Left renal pelvis (tissue), 4 donors: ENCODE data around the gene ARHGEF40. TPM values are rescaled to one million over a fixed set of nuclear protein-coding genes. Genes with fewer than 3 reads are reported as not detected.

Experiments used
- DNase-seq, 4 donors: peaks; one replicate each; pipeline ENCODE4 v3.0.0-alpha.2; 2013; ENCODE audit warnings: low read depth in 4 of 4, low spot score in 3 of 4
- polyA plus RNA-seq, 4 donors: library from polyadenylated mRNA; unstranded; fragments of 120-200 nt; gene quantifications; one replicate each; pipeline ENCODE4 v1.2.1, GENCODE V29; 2013; ENCODE audit not compliant: insufficient read length in 4 of 4

The ARHGEF40 gene
- polyA plus RNA-seq, 4 donors = 65.7 to 87.7 (median 73.2) TPM

DNA sequence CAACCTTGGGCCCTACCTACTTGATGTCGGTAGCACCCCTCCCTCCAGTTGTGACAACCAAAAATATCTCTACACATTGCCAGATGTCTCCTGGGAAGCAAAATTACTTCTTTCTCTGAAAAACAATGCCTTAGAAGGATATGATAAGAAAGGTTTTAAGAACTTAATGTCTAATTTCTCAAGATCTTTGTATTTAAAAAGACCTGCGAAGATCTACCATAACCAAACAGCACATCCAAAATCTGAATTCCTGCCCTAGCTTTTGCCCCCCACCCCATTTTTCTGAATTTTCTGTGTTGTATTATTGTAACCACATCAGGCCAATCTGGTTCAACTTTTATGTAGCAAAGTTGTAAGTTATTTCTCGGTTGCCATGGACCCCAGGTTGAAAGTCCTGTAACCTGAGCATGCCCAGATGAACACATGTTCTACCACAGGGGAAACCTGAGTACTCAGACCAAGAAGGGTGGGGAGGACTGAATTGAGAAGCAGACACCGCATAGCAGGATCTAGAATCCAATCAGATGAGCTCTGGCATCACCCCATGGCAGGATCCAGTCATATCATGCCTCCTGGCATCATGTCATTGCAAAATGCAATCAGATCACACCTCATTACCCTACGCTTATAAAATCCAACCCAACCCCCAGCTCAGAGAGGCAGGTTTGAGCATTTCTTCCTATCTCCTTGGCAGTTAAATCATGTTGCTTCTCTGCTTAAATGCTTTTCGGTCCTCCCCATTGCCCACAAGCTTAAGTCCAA lies 39.5 kb downstream of the ARHGEF40 start:
- DNase-seq = peak in 1 of 4 donors; percentile 61

DNA sequence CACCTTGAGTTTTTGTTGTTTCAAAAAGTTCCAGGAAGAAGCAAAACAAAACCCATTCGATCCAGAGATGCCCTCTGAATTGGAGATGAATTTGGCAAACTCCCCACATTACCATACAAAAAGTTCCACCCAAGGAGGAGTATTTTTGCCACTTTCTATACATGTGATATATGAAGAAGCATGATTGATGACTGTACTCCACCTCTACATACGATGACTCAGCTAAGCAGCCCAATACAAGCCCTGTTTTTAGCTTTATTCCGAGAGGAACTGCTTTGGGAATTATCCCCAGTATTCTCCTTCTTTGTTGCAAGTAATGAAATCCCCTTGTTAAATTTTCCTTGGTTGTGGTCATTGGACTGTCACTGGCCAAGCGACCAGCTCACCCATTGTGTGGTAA lies 42.2 kb downstream of the ARHGEF40 start:
- DNase-seq = no peak

DNA sequence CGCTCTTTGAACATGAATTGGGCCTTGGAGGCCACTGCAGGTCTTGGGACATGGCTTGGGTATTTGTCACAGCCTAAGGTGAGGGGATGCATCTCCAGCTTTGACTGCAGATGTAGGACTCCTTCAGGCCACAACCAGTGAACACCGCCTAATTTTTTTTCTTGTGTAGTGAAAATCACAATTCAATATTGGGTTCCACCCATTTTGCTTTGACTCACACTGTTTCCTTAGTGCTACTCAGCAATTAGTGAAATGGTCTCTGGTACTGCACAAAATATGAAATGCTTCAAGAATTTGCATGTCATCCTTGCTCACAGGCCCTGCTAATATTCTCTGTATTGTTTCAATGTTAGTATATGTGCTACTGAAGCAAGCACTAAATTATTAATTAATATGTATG lies 43.3 kb downstream of the ARHGEF40 start:
- no peak for DNase-seq

DNA sequence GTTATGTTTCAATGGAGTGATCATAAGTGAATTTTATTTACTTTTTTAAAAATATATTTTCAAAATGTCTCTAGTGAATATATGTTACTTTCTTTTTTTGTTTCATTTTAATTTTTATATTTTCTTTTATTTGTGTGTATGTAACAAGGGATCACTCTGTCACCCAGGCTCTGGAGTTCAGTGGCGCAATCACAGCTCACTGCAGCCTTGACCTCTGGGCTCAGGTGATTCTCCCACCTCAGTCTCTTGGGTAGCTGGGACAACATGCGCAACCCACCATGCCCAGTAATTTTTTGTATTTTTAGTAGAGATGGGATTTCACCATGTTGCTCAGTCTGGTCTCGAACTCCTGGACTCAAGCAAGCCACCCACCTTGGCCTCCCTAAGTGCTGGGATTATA lies 48.8 kb downstream of the ARHGEF40 start:
- no peak for DNase-seq

DNA sequence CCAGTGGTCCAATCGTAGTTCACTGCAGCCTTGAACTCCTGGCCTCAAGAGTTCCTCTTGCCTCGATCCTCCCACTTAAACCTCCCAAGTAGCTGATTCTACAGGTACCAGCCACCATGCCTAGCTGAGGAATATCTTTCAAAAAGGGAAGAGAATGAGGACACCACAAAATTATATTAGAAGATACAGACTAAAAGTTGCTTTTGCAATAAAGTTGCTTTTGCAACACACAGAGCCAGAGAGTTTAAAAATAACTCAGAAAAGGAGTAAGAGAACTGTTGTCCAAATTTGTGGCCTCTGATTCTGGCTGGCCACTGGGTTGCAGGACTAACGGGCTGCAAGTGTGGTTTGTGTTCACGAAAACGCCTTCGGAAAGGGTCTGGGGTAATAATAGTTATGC lies 50.6 kb downstream of the ARHGEF40 start:
- DNase-seq = no peak

DNA sequence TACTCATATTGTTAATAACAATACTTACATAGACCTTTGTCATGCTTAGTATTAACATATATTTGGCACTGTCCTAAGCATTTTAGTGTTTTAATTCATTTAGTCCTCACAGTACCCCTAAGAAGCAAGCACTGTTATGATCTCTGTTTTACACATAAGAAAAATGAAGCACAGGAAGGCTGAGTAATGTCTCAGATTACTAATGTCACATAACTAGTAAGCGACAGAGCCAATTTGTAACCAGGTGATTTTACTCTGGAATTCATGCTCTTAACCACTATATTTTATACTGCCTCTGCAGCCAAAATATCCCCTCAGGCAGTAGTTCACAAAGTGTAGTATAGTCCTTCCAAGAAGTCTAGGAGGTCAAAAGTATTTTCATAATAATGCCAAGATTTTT lies 51.0 kb downstream of the ARHGEF40 start:
- no peak for DNase-seq

DNA sequence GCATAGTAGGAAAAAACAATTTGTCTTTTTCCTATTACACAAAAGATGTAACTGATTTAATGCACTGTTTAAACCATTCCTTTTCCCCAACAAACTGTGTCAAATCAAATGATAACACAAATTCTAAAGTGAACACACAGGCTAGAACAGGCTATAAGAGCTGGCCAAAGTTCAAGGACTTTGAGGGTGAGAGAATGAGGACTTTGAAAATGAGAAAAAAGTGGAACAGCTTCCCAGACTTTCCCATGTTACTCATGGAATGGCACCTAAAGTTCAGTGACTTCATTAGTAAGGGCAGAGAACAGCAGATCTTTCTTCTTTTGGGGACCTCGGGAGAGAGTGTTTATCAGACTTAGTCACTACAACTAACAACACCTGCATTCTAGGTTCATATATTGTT lies 53.3 kb downstream of the ARHGEF40 start:
- no peak for DNase-seq

DNA sequence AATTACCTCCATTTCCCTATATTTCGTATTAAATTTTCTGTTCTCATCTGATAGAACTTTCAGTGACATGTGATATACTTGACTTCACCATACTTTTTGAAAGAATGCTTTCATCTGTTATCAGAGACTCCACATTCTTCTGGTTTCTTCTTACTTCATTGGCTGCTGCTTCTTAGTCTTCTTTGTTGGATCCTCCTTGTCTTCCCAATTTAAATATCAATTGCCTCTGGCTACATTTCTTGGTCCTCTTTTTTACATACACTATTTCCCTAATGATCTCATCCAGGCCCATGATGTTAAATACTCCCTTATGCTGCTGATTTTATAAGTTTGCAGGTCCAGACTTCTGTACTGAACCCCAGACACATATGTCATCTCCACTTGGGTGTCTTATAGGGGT lies 63.8 kb downstream of the ARHGEF40 start:
- DNase-seq = no peak

DNA sequence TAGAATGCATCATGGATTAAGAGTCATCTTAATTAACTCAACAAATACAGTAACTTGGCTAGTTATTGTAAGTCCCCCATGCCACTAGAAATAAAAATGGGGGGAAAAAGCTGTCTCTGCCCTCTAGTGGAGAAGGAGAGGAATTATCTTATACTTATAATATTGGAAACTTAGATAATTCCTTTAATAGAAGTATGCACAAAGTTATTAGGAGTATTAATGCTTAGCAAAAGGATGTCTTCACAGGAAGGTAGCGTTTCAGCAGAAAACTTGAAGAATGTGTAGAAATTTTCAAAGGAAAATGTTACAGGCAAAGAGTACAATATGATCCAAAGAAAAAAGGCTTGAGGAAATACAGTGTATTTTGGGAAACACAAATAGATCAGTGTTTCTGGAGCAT lies 65.9 kb downstream of the ARHGEF40 start:
- no peak for DNase-seq

Other genes with a start within 250 kb of the ARHGEF40 start
- gene RNASE3, start 178.9 kb upstream of the ARHGEF40 start, polyA plus RNA-seq = under 1 TPM; 0.34 to 0.85 (median 0.60) TPM
- 1 to 10 TPM in 2 of 4 donors, under 1 TPM in 2; 0.86 to 1.7 (median 1.1) TPM for gene RNASE2, start 114.8 kb upstream of the ARHGEF40 start, polyA plus RNA-seq
- 100 to 1,000 TPM in 1 of 4 donors, 10 to 100 TPM in 3; 63.6 to 119 (median 88.0) TPM for gene METTL17, start 80.3 kb upstream of the ARHGEF40 start, polyA plus RNA-seq
- gene SLC39A2, start 71.0 kb upstream of the ARHGEF40 start, polyA plus RNA-seq = 1 to 10 TPM in 3 of 4 donors, not detected in 1; 1.6 to 2.8 (median 2.5) TPM
- gene NDRG2, start 45.2 kb upstream of the ARHGEF40 start, polyA plus RNA-seq = 100 to 1,000 TPM in 3 of 4 donors, 10 to 100 TPM in 1; 85.9 to 169 (median 163) TPM
- 1 to 10 TPM in 3 of 4 donors, under 1 TPM in 1; 0.08 to 4.4 (median 2.7) TPM for gene TPPP2, start 40.1 kb upstream of the ARHGEF40 start, polyA plus RNA-seq
- under 1 TPM in 3 of 4 donors, not detected in 1; 0.44 to 0.95 (median 0.52) TPM for gene RNASE13, start 35.5 kb upstream of the ARHGEF40 start, polyA plus RNA-seq
- gene RNASE7, start 27.9 kb upstream of the ARHGEF40 start, polyA plus RNA-seq = under 1 TPM in 3 of 4 donors, not detected in 1; 0.54 to 0.63 (median 0.55) TPM
- gene RNASE8, start 12.5 kb upstream of the ARHGEF40 start, polyA plus RNA-seq = not detected
- 10 to 100 TPM; 15.8 to 38.4 (median 22.6) TPM for gene ZNF219, start 28.4 kb downstream of the ARHGEF40 start, polyA plus RNA-seq
- 1 to 10 TPM in 2 of 4 donors, under 1 TPM in 2; 0.27 to 1.6 (median 1.2) TPM for gene TMEM253, start 30.8 kb downstream of the ARHGEF40 start, polyA plus RNA-seq
- gene OR5AU1, start 85.8 kb downstream of the ARHGEF40 start, polyA plus RNA-seq = under 1 TPM in 2 of 4 donors, not detected in 2; 0.03 to 0.06 TPM
- gene HNRNPC, start 199.1 kb downstream of the ARHGEF40 start, polyA plus RNA-seq = 1,000 to 10,000 TPM in 1 of 4 donors, 100 to 1,000 TPM in 3; 632 to 1,044 (median 906) TPM
- under 1 TPM; 0.40 to 0.56 (median 0.52) TPM for gene RPGRIP1, start 209.8 kb downstream of the ARHGEF40 start, polyA plus RNA-seq